ENCODE measurements around the gene ANKLE1.
"Not testable (repeated sequence)": the region's sequence is repeated elsewhere in the genome, so short reads cannot be mapped to it uniquely, and the experiment has no call there.

The ANKLE1 gene

GRCh38 chr19:17285415-17286135 is 3.9 kb downstream of the ANKLE1 start:
- DNase-seq, result no peak

- no peak for DNase-seq
Measured at GRCh38 chr19:17286263-17286662, 4.6 kb downstream of the ANKLE1 start.

GRCh38 chr19:17286752-17287151 is 5.1 kb downstream of the ANKLE1 start:
- DNase-seq, result no peak

- no peak for DNase-seq
Measured at GRCh38 chr19:17289489-17289888, 7.8 kb downstream of the ANKLE1 start.

- DNase-seq, result peak; percentile 73
Measured at GRCh38 chr19:17292301-17293074, 10.8 kb downstream of the ANKLE1 start.

GRCh38 chr19:17293605-17294004 is 11.9 kb downstream of the ANKLE1 start:
- DNase-seq, result no peak

- no peak for DNase-seq
Measured at GRCh38 chr19:17294051-17294891, 12.6 kb downstream of the ANKLE1 start.

GRCh38 chr19:17295551-17295950 is 13.8 kb downstream of the ANKLE1 start:
- not testable (repeated sequence) for DNase-seq

- no peak for DNase-seq
Measured at GRCh38 chr19:17296273-17296672, 14.6 kb downstream of the ANKLE1 start.

GRCh38 chr19:17296976-17297375 is 15.3 kb downstream of the ANKLE1 start:
- no peak for DNase-seq

GRCh38 chr19:17300992-17301619 is 19.4 kb downstream of the ANKLE1 start:
- DNase-seq, result no peak

- DNase-seq, result no peak
Measured at GRCh38 chr19:17302391-17303166, 20.9 kb downstream of the ANKLE1 start.

GRCh38 chr19:17303167-17303939 is 21.7 kb downstream of the ANKLE1 start, which contains the start of gene ABHD8:
ABHD8 (minus strand) TSS chr19:17303425; CDS start chr19:17301616, 1,809 bp downstream.
- peak; percentile 73 for DNase-seq

GRCh38 chr19:17303940-17304267 is 22.2 kb downstream of the ANKLE1 start:
- DNase-seq, result no peak

GRCh38 chr19:17304386-17305215 is 22.9 kb downstream of the ANKLE1 start:
- DNase-seq, result no peak

GRCh38 chr19:17305216-17305516 is 23.5 kb downstream of the ANKLE1 start:
- DNase-seq, result no peak

GRCh38 chr19:17305517-17306284 is 24.0 kb downstream of the ANKLE1 start, which contains the start of gene MRPL34:
MRPL34 (plus strand) TSS chr19:17305872; CDS start chr19:17305893, 21 bp downstream.
- DNase-seq, result peak; percentile 94

- DNase-seq, result no peak
Measured at GRCh38 chr19:17306285-17306714, 24.6 kb downstream of the ANKLE1 start.

GRCh38 chr19:17307876-17308377 is 26.2 kb downstream of the ANKLE1 start:
- DNase-seq, result no peak
